ENCODE results near the gene SYDE1. TPM values are rescaled to one million over a fixed set of nuclear protein-coding genes. Genes with fewer than 3 reads are reported as not detected.

Gene SYDE1
- total and polyA plus RNA-seq, 10 of the 15 experiments (the other 5 are each of a cell fraction or from before 2014, with no cell fraction given), result not detected

- no peak overlapping the region for H3K4me2 ChIP-seq (ENCODE audit: control insufficient read depth, insufficient read depth)
- no peak overlapping the region for H3K9ac ChIP-seq (ENCODE audit: control insufficient read depth, insufficient read depth, low read length)
- DNase-seq (ENCODE audit: low read depth, low spot score) (no peak), ATAC-seq (no peak), FAIRE-seq (no peak)
- H3K9me3 ChIP-seq (replicated peaks; ENCODE audit: control insufficient read depth, insufficient read depth, low read length), result no peaks in the 10 kb centered on the region; the same call in 2 of the 3 replicates
- in situ Hi-C loops (cut with MboI), result no loop called here
- RAD21 ChIA-PET (ENCODE audit: unreplicated experiment), result no interaction called here
- no peaks in the 10 kb centered on the region for H3K4me1 ChIP-seq (ENCODE audit: control insufficient read depth, insufficient read depth, low read length)
- POLR2A ChIA-PET, result no interaction called here
- H2AFZ ChIP-seq (ENCODE audit: control insufficient read depth, low read depth, low read length), result no peak overlapping the region
- SMC1A ChIA-PET (ENCODE audit: uncharacterized antibody, unreplicated experiment), result no interaction called here
- CTCF ChIA-PET, result interaction anchor here (1.1 kb wide), 1 partner anchor 12 kb away, joined by 3 read pairs; no protein-coding TSS in a partner anchor
- H3K27me3 ChIP-seq (replicated peaks in 1 of 2; ENCODE audit: control insufficient read depth in 2 of 2, insufficient read depth in 2 of 2, low read length in 1 of 2), result peaks cover 3 to 5% of the 10 kb centered on the region in 2 experiments; a peak in 2 of 4 replicates
- 0% methylated on average over 1 of the region's 1 CpG for WGBS (ENCODE audit: insufficient coverage, insufficient replicate concordance, low lambda C conversion rate, missing lambda C conversion rate)
- no peaks in the 10 kb centered on the region for H3K36me3 ChIP-seq (ENCODE audit: control insufficient read depth in 2 of 2, insufficient read depth in 2 of 2, low read length in 1 of 2)
- no TSS peak for BruUV-seq (replicated peaks)
- intact Hi-C loops (cut with micrococcal nuclease; ENCODE audit: unreplicated experiment), result no loop called here
- no peaks in the 10 kb centered on the region for H3K79me2 ChIP-seq (ENCODE audit: control insufficient read depth, insufficient read depth, low read length)
- TF ChIP-seq RAD51 (IDR thresholded peaks at IDR 0.05) (no peak), CREM (IDR thresholded peaks at IDR 0.05; ENCODE audit: low read depth) (no peak), CHD4 (IDR thresholded peaks at IDR 0.05) (no peak), PAX5 (IDR thresholded peaks at IDR 0.05; ENCODE audit: borderline replicate concordance, low read depth, low read length) (no peak), EP300 (IDR thresholded peaks at IDR 0.05; ENCODE audit: borderline replicate concordance in 1 of 2, control insufficient read depth in 1 of 2, low read depth in 2 of 2, low read length in 2 of 2) (no peak), CHD2 (IDR thresholded peaks at IDR 0.05; ENCODE audit: borderline replicate concordance, low read depth, low read length) (no peak), PBX3 (IDR thresholded peaks at IDR 0.05; ENCODE audit: insufficient replicate concordance, low read depth, low read length) (no peak), RAD21 (IDR thresholded peaks at IDR 0.05; ENCODE audit: insufficient read depth, low read depth, low read length) (no peak), JUNB (IDR thresholded peaks at IDR 0.05) (no peak), CBX5 (IDR thresholded peaks at IDR 0.05; ENCODE audit: low read depth) (no peak), SKIL (IDR thresholded peaks at IDR 0.05; ENCODE audit: low read depth, poor library complexity, severe bottlenecking) (no peak), NR2C1 (IDR thresholded peaks at IDR 0.05) (no peak)
- TF ChIP-seq, protein P1, sequence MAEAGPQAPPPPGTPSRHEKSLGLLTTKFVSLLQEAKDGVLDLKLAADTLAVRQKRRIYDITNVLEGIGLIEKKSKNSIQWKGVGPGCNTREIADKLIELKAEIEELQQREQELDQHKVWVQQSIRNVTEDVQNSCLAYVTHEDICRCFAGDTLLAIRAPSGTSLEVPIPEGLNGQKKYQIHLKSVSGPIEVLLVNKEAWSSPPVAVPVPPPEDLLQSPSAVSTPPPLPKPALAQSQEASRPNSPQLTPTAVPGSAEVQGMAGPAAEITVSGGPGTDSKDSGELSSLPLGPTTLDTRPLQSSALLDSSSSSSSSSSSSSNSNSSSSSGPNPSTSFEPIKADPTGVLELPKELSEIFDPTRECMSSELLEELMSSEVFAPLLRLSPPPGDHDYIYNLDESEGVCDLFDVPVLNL (IDR thresholded peaks at IDR 0.05; ENCODE audit: low read depth, low read length), result no peak
- TF ChIP-seq, protein P2, sequence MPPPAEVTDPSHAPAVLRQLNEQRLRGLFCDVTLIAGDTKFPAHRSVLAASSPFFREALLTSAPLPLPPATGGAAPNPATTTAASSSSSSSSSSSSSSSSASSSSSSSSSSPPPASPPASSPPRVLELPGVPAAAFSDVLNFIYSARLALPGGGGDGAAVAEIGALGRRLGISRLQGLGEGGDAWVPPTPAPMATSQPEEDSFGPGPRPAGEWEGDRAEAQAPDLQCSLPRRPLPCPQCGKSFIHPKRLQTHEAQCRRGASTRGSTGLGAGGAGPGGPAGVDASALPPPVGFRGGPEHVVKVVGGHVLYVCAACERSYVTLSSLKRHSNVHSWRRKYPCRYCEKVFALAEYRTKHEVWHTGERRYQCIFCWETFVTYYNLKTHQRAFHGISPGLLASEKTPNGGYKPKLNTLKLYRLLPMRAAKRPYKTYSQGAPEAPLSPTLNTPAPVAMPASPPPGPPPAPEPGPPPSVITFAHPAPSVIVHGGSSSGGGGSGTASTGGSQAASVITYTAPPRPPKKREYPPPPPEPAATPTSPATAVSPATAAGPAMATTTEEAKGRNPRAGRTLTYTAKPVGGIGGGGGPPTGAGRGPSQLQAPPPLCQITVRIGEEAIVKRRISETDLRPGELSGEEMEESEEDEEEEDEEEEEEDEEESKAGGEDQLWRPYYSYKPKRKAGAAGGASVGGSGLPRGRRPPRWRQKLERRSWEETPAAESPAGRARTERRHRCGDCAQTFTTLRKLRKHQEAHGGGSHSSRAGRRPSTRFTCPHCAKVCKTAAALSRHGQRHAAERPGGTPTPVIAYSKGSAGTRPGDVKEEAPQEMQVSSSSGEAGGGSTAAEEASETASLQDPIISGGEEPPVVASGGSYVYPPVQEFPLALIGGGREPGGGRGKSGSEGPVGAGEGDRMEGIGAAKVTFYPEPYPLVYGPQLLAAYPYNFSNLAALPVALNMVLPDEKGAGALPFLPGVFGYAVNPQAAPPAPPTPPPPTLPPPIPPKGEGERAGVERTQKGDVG (CRISPR knock-in tag; IDR thresholded peaks at IDR 0.05), result no peak
- TF ChIP-seq, protein P3, sequence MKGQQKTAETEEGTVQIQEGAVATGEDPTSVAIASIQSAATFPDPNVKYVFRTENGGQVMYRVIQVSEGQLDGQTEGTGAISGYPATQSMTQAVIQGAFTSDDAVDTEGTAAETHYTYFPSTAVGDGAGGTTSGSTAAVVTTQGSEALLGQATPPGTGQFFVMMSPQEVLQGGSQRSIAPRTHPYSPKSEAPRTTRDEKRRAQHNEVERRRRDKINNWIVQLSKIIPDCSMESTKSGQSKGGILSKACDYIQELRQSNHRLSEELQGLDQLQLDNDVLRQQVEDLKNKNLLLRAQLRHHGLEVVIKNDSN (IDR thresholded peaks at IDR 0.05; ENCODE audit: borderline replicate concordance, extremely low read length, insufficient read depth, low read depth, low read length), result no peak
- no peaks in the 10 kb centered on the region for H4K20me1 ChIP-seq (ENCODE audit: control insufficient read depth, insufficient read depth)
- no peak overlapping the region for H3K4me3 ChIP-seq
- no peak overlapping the region for H3K27ac ChIP-seq (ENCODE audit: control insufficient read depth, insufficient read depth)
Observed at GRCh38 chr19:15104003-15104402, 3.2 kb upstream of the SYDE1 start.
